Cardiac muscle cell (in vitro differentiated cells and primary cell): ENCODE measurements around the gene ACP4. TPM values are rescaled to one million over a fixed set of nuclear protein-coding genes. Genes with fewer than 3 reads are reported as not detected.
A peak's percentile ranks its signal among the peaks of the same experiment; 100 is the strongest.
"Not testable (repeated sequence)": the region's sequence is repeated elsewhere in the genome, so short reads cannot be mapped to it uniquely, and the experiment has no call there.

Source experiments
- DNase-seq, 2 donors: peaks; one replicate each; pipeline versions ENCODE4 v3.0.0 to v3.0.0-alpha.2; 2010 to 2017; ENCODE audit warnings: low read depth in 1 of 2, low spot score in 1 of 2
- H3K27ac ChIP-seq: fragments of 200-600 bp; sonication (generic); 2 replicates; pipeline ENCODE4 v1.5.1; 2016
- H3K27me3 ChIP-seq: fragments of 200-600 bp; sonication (generic); 2 replicates; pipeline ENCODE4 v1.6.0; 2016; ENCODE audit warnings: control low read depth
- H3K36me3 ChIP-seq: fragments of 200-600 bp; sonication (generic); 2 replicates; pipeline ENCODE4 v1.5.1; 2016; ENCODE audit warnings: control low read depth
- H3K4me1 ChIP-seq: fragments of 200-600 bp; sonication (generic); 2 replicates; pipeline ENCODE4 v1.8.1; 2017; ENCODE audit warnings: low read depth, mild to moderate bottlenecking, mixed run types
- H3K4me3 ChIP-seq: fragments of 200-600 bp; sonication (generic); 2 replicates; pipeline ENCODE4 v1.5.1; 2016; ENCODE audit warnings: mild to moderate bottlenecking
- H3K9me3 ChIP-seq: fragments of 200-600 bp; sonication (generic); 2 replicates; pipeline ENCODE4 v1.5.1; 2017; ENCODE audit warnings: low read depth, mild to moderate bottlenecking, control low read depth
- CTCF ChIP-seq: IDR thresholded peaks from 2 replicates; pipeline ENCODE4 v1.5.1; 2012; ENCODE audit warnings: low read depth, mild to moderate bottlenecking, low read length
- polyA plus RNA-seq: library from polyadenylated mRNA; unstranded; fragments of >200 nt; fragmentation: Nextera tagmentation; extraction: Ambion mirVana; gene quantifications from 2 replicates; pipeline ENCODE4 v1.2.1, GENCODE V29; 2016
- total RNA-seq: library from RNA; depleted of rRNA; stranded (reverse); fragments of >200 nt; gene quantifications from 2 replicates; pipeline ENCODE4 v1.2.3, GENCODE V29; 2016

Gene ACP4
- total RNA-seq (not detected in 2 replicates), polyA plus RNA-seq (0.23 and 0.64 TPM in 2 replicates)

DNA sequence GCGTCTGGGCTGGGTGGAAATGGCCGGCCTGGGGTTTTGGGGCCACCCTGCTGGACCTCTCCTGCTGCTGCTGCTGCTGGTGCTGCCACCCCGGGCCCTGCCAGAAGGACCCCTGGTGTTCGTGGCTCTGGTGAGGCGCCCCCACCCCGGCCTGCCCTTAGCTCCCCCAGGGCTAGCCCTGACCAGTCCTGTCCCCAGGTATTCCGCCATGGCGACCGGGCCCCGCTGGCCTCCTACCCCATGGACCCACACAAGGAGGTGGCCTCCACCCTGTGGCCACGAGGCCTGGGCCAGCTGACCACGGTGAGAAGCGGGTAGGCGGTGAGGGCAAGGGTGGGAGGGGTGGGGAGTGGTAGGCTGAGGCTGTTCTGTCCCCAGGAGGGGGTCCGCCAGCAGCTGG is at the start of gene ACP4:
ACP4 (plus strand) TSS at position 20 of the 400 bp plus-strand sequence; CDS start at position 20, 0 bp downstream.
- DNase-seq = no peak
- Histone ChIP-seq H3K36me3 (no peaks in the 10 kb centered on the region), H3K27me3 (no peaks in the 10 kb centered on the region), H3K9me3 (no peaks in the 10 kb centered on the region), H3K4me1 (no peaks in the 10 kb centered on the region), H3K4me3 (no peak within 1 kb of the TSS), H3K27ac (no peak within 1 kb of the TSS)
- TF ChIP-seq CTCF = no peak

GRCh38 chr19:50741179-50741933 is 48.9 kb upstream of the ACP4 start:
- Histone ChIP-seq H3K9me3 (no peaks in the 10 kb centered on the region), H3K4me1 (no peaks in the 10 kb centered on the region)
- no peak for TF ChIP-seq CTCF

DNA sequence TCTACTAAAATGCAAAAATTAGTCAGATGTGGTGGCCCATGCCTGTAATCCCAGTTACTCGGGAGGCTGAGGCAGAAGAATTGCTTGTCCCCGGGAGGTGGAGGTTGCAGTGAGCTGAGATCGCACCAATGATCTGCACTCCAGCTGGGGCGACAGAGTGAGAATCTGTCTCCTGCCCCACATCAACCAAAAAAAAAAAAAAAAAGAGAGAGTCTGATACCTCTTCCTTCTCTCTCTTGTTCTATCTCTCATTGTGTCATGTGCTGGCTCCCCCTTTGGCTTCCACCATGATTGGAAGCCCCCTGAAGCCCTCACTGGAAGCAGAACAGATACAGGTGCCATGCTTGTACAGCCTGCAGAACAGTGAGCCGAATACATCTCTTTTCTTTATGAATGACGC is 46.7 kb upstream of the ACP4 start:
- Histone ChIP-seq H3K4me1 (no peaks in the 10 kb centered on the region), H3K4me3 (no peak overlapping the region), H3K27me3 (no peaks in the 10 kb centered on the region), H3K9me3 (no peaks in the 10 kb centered on the region), H3K27ac (no peak overlapping the region), H3K36me3 (no peaks in the 10 kb centered on the region)
- TF ChIP-seq CTCF = no peak
- no peak for DNase-seq

More at GRCh38 chr19:50741179-50741933, 48.9 kb upstream of the ACP4 start:
- H3K27me3 ChIP-seq = no peaks in the 10 kb centered on the region
- H3K27ac ChIP-seq = no peak overlapping the region
- peak in 1 of 2 donors; percentile 22 for DNase-seq
- no peak overlapping the region for H3K4me3 ChIP-seq
- H3K36me3 ChIP-seq = no peaks in the 10 kb centered on the region

DNA sequence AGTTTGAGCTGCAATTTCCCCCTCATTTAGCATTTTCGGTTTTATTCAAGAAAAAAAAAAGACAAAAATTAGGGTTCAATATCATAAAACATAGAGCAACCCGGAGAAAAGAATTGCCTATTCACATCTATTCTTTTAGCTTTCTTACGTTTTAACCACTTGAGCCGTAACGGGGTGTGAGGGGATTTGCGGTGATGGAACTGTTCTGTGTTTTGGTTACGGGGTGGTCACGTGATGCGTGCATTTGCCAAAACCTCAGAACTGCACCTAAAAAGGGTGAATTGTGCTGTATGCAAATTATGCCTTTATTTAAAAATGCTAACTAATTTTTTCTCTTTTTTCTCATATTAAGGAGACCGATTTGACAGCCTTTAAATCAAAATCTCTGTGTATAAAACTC is 45.0 kb upstream of the ACP4 start:
- Histone ChIP-seq H3K36me3 (no peaks in the 10 kb centered on the region), H3K27me3 (no peaks in the 10 kb centered on the region)
- TF ChIP-seq CTCF = no peak

GRCh38 chr19:50747141-50747540 is 43.1 kb upstream of the ACP4 start:
- H3K27me3 ChIP-seq = not testable (repeated sequence)

More for the DNA sequence above, 45.0 kb upstream of the ACP4 start:
- H3K4me1 ChIP-seq = no peaks in the 10 kb centered on the region
- no peak for DNase-seq
- no peak overlapping the region for H3K27ac ChIP-seq
- H3K9me3 ChIP-seq = no peaks in the 10 kb centered on the region
- no peak overlapping the region for H3K4me3 ChIP-seq

DNA sequence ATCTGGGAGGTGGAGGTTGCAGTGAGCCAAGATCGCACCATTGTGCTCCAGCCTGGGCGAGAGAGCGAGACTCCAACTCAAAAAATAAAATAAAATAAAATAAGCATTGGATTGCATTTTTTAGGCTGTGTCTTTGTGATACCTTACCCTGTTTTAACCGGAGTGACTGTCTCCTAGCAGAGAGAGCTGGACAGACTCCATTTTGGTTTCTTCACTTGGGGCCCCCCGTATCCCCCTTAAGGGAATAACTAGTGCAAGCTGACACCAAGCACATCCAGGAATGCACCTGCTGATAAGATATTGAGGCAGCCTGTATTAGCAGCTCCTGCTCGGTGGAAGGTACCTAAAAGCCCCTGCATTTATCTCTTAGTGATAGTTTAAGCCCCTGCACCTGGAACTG is 40.7 kb upstream of the ACP4 start:
- Histone ChIP-seq H3K4me1 (no peaks in the 10 kb centered on the region), H3K4me3 (no peak overlapping the region), H3K36me3 (no peaks in the 10 kb centered on the region), H3K27me3 (no peaks in the 10 kb centered on the region), H3K27ac (no peak overlapping the region), H3K9me3 (no peaks in the 10 kb centered on the region)
- no peak for DNase-seq
- TF ChIP-seq CTCF = no peak

More at GRCh38 chr19:50747141-50747540, 43.1 kb upstream of the ACP4 start:
- DNase-seq, H3K4me3 ChIP-seq, H3K36me3 ChIP-seq, H3K9me3 ChIP-seq, H3K4me1 ChIP-seq, H3K27ac ChIP-seq: not testable (repeated sequence)
